Panc1 (cell line): ENCODE results near the gene CLEC16A. TPM values are rescaled to one million over a fixed set of nuclear protein-coding genes. Genes with fewer than 3 reads are reported as not detected.

Source experiments
- ATAC-seq: fragments of 200-7000 bp; cut with Tn5 transposase; 2 replicates; pipeline ENCODE4 v1.9.1; 2020; ENCODE audit warnings: mild to moderate bottlenecking, moderate library complexity
- BruUV-seq: library from RNA; stranded (reverse); fragments of 400-500 nt; replicated peaks from 2 replicates; lab custom pipeline; 2021; lab: Mats Ljungman, UMichigan
- CTCF ChIA-PET: fragments of 300-600 bp; sonication (Branson Sonifier 250); formaldehyde crosslinking; loops from one replicate; lab custom pipeline; 2022; ENCODE audit warnings: antibody characterized with exemption; lab: Charles Lee
- POLR2A ChIA-PET: fragments of 300-600 bp; sonication (Branson Sonifier 250); formaldehyde crosslinking; loops from one replicate; lab custom pipeline; 2022; ENCODE audit warnings: antibody characterized with exemption; lab: Charles Lee
- DNase-seq: peaks from one replicate; pipeline ENCODE4 v3.0.0-alpha.2; 2010; ENCODE audit warnings: low read depth, low spot score
- H3K27ac ChIP-seq: 2 replicates; pipeline ENCODE4 v1.5.1; 2011; ENCODE audit warnings: mild to moderate bottlenecking, low read length, inconsistent platforms
- H3K27me3 ChIP-seq: fragments of 200-500 bp; sonication (Bioruptor generic); 2 replicates; pipeline ENCODE4 v1.6.0; 2014; ENCODE audit warnings: low read length, inconsistent platforms; ENCODE audit not compliant: control insufficient read depth, insufficient read depth
- H3K36me3 ChIP-seq: fragments of 200-500 bp; sonication (Bioruptor generic); 2 replicates; pipeline ENCODE4 v1.5.1; 2014; ENCODE audit warnings: inconsistent platforms, mild to moderate bottlenecking, low read length, moderate library complexity; ENCODE audit not compliant: control insufficient read depth, insufficient read depth
- H3K4me1 ChIP-seq: 2 replicates; pipeline ENCODE4 v1.5.1; 2011; ENCODE audit warnings: inconsistent platforms, mild to moderate bottlenecking, low read length, moderate library complexity; ENCODE audit not compliant: control insufficient read depth, insufficient read depth
- H3K4me3 ChIP-seq, 2 experiments: 2 replicates each; pipeline ENCODE4 v1.5.1; 2011 to 2012; ENCODE audit warnings: low read depth in 2 of 2, low read length in 2 of 2, mild to moderate bottlenecking in 2 of 2, inconsistent platforms in 1 of 2, moderate library complexity in 1 of 2
- H3K9me3 ChIP-seq: fragments of 200-500 bp; sonication (Bioruptor generic); 2 replicates; pipeline ENCODE4 v1.5.1; 2014; ENCODE audit warnings: low read depth, mild to moderate bottlenecking, inconsistent platforms, low read length, moderate library complexity; ENCODE audit not compliant: control insufficient read depth, insufficient read depth
- CTCF ChIP-seq: fragments of 450-650 bp; IDR thresholded peaks from 2 replicates; pipeline ENCODE4 v1.5.1; 2017; ENCODE audit warnings: mild to moderate bottlenecking
- POLR2AphosphoS5 ChIP-seq: IDR thresholded peaks from 2 replicates; pipeline ENCODE4 v1.6.1; 2012; ENCODE audit warnings: mild to moderate bottlenecking, low read depth, low read length, moderate library complexity
- REST ChIP-seq, 2 experiments: IDR thresholded peaks; 2 replicates each; pipeline ENCODE4 v1.6.1; 2011 to 2012; ENCODE audit warnings: low read depth in 2 of 2, control low read depth in 1 of 2, low read length in 1 of 2, mild to moderate bottlenecking in 1 of 2, moderate library complexity in 1 of 2; ENCODE audit not compliant: insufficient read depth in 1 of 2
- SIN3A ChIP-seq: IDR thresholded peaks from 2 replicates; pipeline ENCODE4 v1.6.1; 2012; ENCODE audit warnings: low read depth, mild to moderate bottlenecking, low read length, moderate library complexity, borderline replicate concordance; ENCODE audit not compliant: insufficient read depth
- TCF7L2 ChIP-seq: IDR thresholded peaks from 2 replicates; pipeline ENCODE4 v1.6.1; 2011; ENCODE audit warnings: mild to moderate bottlenecking, low read depth, low read length, inconsistent platforms
- in situ Hi-C: cut with HindIII; loops from 2 replicates; pipeline ENCODE4 v1.10.0; 2016; ENCODE audit warnings: low sequenced_read_pairs, low pct_unique_long_range_greater_than_20kb
- intact Hi-C: fragments of 100-400 bp; cut with micrococcal nuclease; formaldehyde crosslinking; loops from one replicate; pipeline ENCODE4 v1.10.0; 2022; ENCODE audit not compliant: unreplicated experiment
- total RNA-seq: library from RNA; stranded (reverse); gene quantifications from one replicate; pipeline ENCODE4 v1.2.1, GENCODE V29; 2021; ENCODE audit not compliant: unreplicated experiment

The CLEC16A gene
- total RNA-seq, 1 experiment from 2014 or later, result 21.0 TPM

GRCh38 chr16:11064851-11065250, 120.5 kb downstream of the CLEC16A start:
- Histone ChIP-seq H3K4me3 (no peak overlapping the region), H3K9me3 (no peaks in the 10 kb centered on the region), H3K27me3 (no peaks in the 10 kb centered on the region), H3K4me1 (no peaks in the 10 kb centered on the region), H3K36me3 (no peaks in the 10 kb centered on the region; the same call in 1 of the 2 replicates), H3K27ac (no peak overlapping the region)
- ChIA-PET POLR2A (interaction anchor here (0.6 kb wide), 1 partner anchor 717 kb away, joined by 3 read pairs; no protein-coding TSS in a partner anchor), CTCF (no interaction called here)
- in situ Hi-C loops (no loop called here), intact Hi-C loops (no loop called here)
- no TSS peak for BruUV-seq
- DNase-seq (no peak), ATAC-seq (no peak)
- TF ChIP-seq CTCF (no peak), POLR2AphosphoS5 (no peak), TCF7L2 (no peak), SIN3A (no peak), REST (IDR thresholded peaks at IDR 0.05; ENCODE audit: insufficient read depth in 1 of 2, low read depth in 2 of 2, low read length in 1 of 2) (no peak)

GRCh38 chr16:11066261-11066870, 122.0 kb downstream of the CLEC16A start:
- no TSS peak for BruUV-seq
- no peaks in the 10 kb centered on the region; the same call in 1 of the 2 replicates for H3K36me3 ChIP-seq
- no peaks in the 10 kb centered on the region for H3K27me3 ChIP-seq
- intact Hi-C loops, result no loop called here
- DNase-seq, result no peak
- H3K4me1 ChIP-seq, result no peaks in the 10 kb centered on the region
- no peaks in the 10 kb centered on the region for H3K9me3 ChIP-seq
- ChIA-PET CTCF (interaction anchor here (0.9 kb wide), 1 partner anchor 190 kb away, joined by 3 read pairs; the partner anchor contains the start of gene SOCS1), POLR2A (no interaction called here)
- no peak overlapping the region for H3K27ac ChIP-seq
- in situ Hi-C loops, result no loop called here
- no peak for ATAC-seq
- TF ChIP-seq SIN3A, result no peak
- TF ChIP-seq REST (IDR thresholded peaks at IDR 0.05; ENCODE audit: insufficient read depth in 1 of 2, low read depth in 2 of 2, low read length in 1 of 2), result no peak
- TF ChIP-seq CTCF, result no peak
- no peak for TF ChIP-seq TCF7L2
- TF ChIP-seq POLR2AphosphoS5, result no peak
- no peak overlapping the region for H3K4me3 ChIP-seq
